OCI-LY1 (cell line): ENCODE data around the gene CLRN2.
"Not testable (repeated sequence)": the region's sequence is repeated elsewhere in the genome, so short reads cannot be mapped to it uniquely, and the experiment has no call there.

Experiments used
- H2AFZ ChIP-seq: fragments of 200-600 bp; sonication (generic), shearing (Covaris generic); 2 replicates; pipeline ENCODE4 v1.6.0; 2014; ENCODE audit warnings: antibody characterized with exemption, mild to moderate bottlenecking, low read length
- H3F3A ChIP-seq: fragments of 200-600 bp; sonication (generic), shearing (Covaris generic); 2 replicates; pipeline ENCODE4 v1.6.0; 2014; ENCODE audit warnings: mild to moderate bottlenecking, antibody characterized with exemption, low read length, moderate library complexity; ENCODE audit not compliant: insufficient read depth
- H3K27ac ChIP-seq: fragments of 200-600 bp; sonication (generic); 2 replicates; pipeline ENCODE4 v1.5.1; 2014; ENCODE audit warnings: low read length, mixed run types, mild to moderate bottlenecking, low read depth; ENCODE audit not compliant: poor library complexity, severe bottlenecking
- H3K27me3 ChIP-seq: fragments of 200-600 bp; sonication (generic); 2 replicates; pipeline ENCODE4 v1.6.0; 2014; ENCODE audit warnings: antibody characterized with exemption, mild to moderate bottlenecking, low read length, moderate library complexity; ENCODE audit not compliant: insufficient read depth
- H3K36me3 ChIP-seq: fragments of 200-600 bp; sonication (generic); 2 replicates; pipeline ENCODE4 v1.6.1; 2014; ENCODE audit warnings: mild to moderate bottlenecking, antibody characterized with exemption, low read length, moderate library complexity, mixed read lengths; ENCODE audit not compliant: insufficient read depth
- H3K4me1 ChIP-seq: fragments of 200-600 bp; sonication (generic); 2 replicates; pipeline ENCODE4 v1.5.1; 2014; ENCODE audit warnings: mild to moderate bottlenecking, low read length, moderate library complexity; ENCODE audit not compliant: insufficient read depth, severe bottlenecking
- H3K4me2 ChIP-seq: fragments of 200-600 bp; sonication (generic), shearing (Covaris generic); 2 replicates; pipeline ENCODE4 v1.6.1; 2014; ENCODE audit warnings: low read length
- H3K4me3 ChIP-seq: fragments of 200-600 bp; sonication (generic); 2 replicates; pipeline ENCODE4 v1.5.1; 2014; ENCODE audit warnings: low read length, low read depth, mild to moderate bottlenecking, mixed read lengths; ENCODE audit not compliant: poor library complexity, severe bottlenecking
- H3K79me2 ChIP-seq: fragments of 200-600 bp; shearing (Covaris generic); 2 replicates; pipeline ENCODE4 v1.6.1; 2016; ENCODE audit warnings: mixed run types, low read length, mixed read lengths; ENCODE audit not compliant: insufficient read depth
- H3K9ac ChIP-seq: fragments of 200-600 bp; sonication (generic), shearing (Covaris generic); 2 replicates; pipeline ENCODE4 v1.6.1; 2014; ENCODE audit warnings: mild to moderate bottlenecking, low read length, mixed read lengths
- H3K9me2 ChIP-seq: fragments of 200-600 bp; sonication (generic), shearing (Covaris generic); 2 replicates; pipeline ENCODE4 v1.6.1; 2014; ENCODE audit warnings: low read depth, mild to moderate bottlenecking, low read length, mixed read lengths
- H3K9me3 ChIP-seq: fragments of 200-600 bp; shearing (Covaris generic); 2 replicates; pipeline ENCODE4 v1.6.1; 2014; ENCODE audit warnings: low read length, mixed read lengths
- H4K20me1 ChIP-seq: fragments of 200-600 bp; sonication (generic), shearing (Covaris generic); 2 replicates; pipeline ENCODE4 v1.6.0; 2016; ENCODE audit warnings: mild to moderate bottlenecking, low read length; ENCODE audit not compliant: insufficient read depth
- CTCF ChIP-seq: fragments of 200-600 bp; sonication (generic), shearing (Covaris generic); IDR thresholded peaks from 2 replicates; pipeline ENCODE4 v1.5.1; 2017; ENCODE audit warnings: mild to moderate bottlenecking, antibody characterized with exemption, low read length, moderate library complexity, mixed read lengths
- EZH2 ChIP-seq: fragments of 200-600 bp; sonication (generic), shearing (Covaris generic); IDR thresholded peaks from 2 replicates; pipeline ENCODE4 v1.8.0; 2017; ENCODE audit warnings: borderline replicate concordance, mixed run types, mild to moderate bottlenecking, antibody characterized with exemption, low read length, moderate library complexity, mixed read lengths

CLRN2 gene

GRCh38 chr4:17565846-17566245, 50.9 kb downstream of the CLRN2 start:
- Histone ChIP-seq H3K4me1 (no peaks in the 10 kb centered on the region), H3K36me3 (no peaks in the 10 kb centered on the region), H3K27ac (no peak overlapping the region)

GRCh38 chr4:17567271-17567670, 52.3 kb downstream of the CLRN2 start:
- Histone ChIP-seq H3K27ac (no peak overlapping the region), H3K9me3 (no peaks in the 10 kb centered on the region), H3K4me3 (no peak overlapping the region), H3K9me2 (no peaks in the 10 kb centered on the region), H4K20me1 (no peaks in the 10 kb centered on the region), H3K4me1 (no peaks in the 10 kb centered on the region), H3K79me2 (no peaks in the 10 kb centered on the region), H3K4me2 (no peak overlapping the region), H3F3A (no peaks in the 10 kb centered on the region), H2AFZ (no peak overlapping the region), H3K27me3 (no peaks in the 10 kb centered on the region), H3K9ac (no peak overlapping the region), H3K36me3 (no peaks in the 10 kb centered on the region)
- TF ChIP-seq EZH2 (no peak), CTCF (no peak)

More at GRCh38 chr4:17565846-17566245, 50.9 kb downstream of the CLRN2 start:
- H3K79me2 ChIP-seq, result no peaks in the 10 kb centered on the region
- no peak overlapping the region for H3K9ac ChIP-seq
- H4K20me1 ChIP-seq, result no peaks in the 10 kb centered on the region
- no peaks in the 10 kb centered on the region for H3K9me2 ChIP-seq
- no peak overlapping the region for H2AFZ ChIP-seq
- H3K9me3 ChIP-seq, result no peaks in the 10 kb centered on the region
- H3K4me3 ChIP-seq, result no peak overlapping the region
- no peaks in the 10 kb centered on the region for H3K27me3 ChIP-seq
- H3F3A ChIP-seq, result no peaks in the 10 kb centered on the region
- TF ChIP-seq EZH2 (no peak), CTCF (no peak)
- H3K4me2 ChIP-seq, result no peak overlapping the region

DNA sequence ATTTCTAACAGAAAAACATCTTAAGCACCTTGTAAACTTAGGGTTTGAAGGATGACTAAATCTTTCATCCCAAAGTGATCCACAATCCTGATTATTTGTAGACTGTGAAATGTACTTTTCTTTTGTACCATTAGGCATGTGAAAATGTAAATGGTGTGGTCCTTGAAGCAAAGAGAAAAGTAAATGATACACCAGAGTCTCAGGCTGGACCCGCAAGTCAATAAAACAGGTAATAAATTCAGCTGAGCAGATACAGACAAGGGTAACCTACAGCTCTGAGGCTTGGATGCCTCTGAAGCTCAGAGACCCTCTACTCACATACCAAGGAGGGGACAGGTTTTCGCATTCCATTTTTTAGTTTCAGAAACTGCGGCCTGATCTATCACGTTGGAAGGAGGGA, 59.2 kb downstream of the CLRN2 start:
- H3K27ac ChIP-seq, result no peak overlapping the region
- no peaks in the 10 kb centered on the region for H3K9me2 ChIP-seq
- H3K4me2 ChIP-seq, result no peak overlapping the region
- no peak overlapping the region for H3K9ac ChIP-seq
- H3K79me2 ChIP-seq, result no peaks in the 10 kb centered on the region
- H3K27me3 ChIP-seq, result no peaks in the 10 kb centered on the region
- H3F3A ChIP-seq, result no peaks in the 10 kb centered on the region
- no peak overlapping the region for H3K4me3 ChIP-seq
- H3K36me3 ChIP-seq, result no peaks in the 10 kb centered on the region
- no peak overlapping the region for H2AFZ ChIP-seq
- no peaks in the 10 kb centered on the region for H3K9me3 ChIP-seq
- H4K20me1 ChIP-seq, result no peaks in the 10 kb centered on the region
- TF ChIP-seq CTCF (no peak), EZH2 (no peak)
- peaks cover 14% of the 10 kb centered on the region for H3K4me1 ChIP-seq

GRCh38 chr4:17575177-17575576, 60.2 kb downstream of the CLRN2 start:
- H3K79me2 ChIP-seq, H3K9me2 ChIP-seq, H3F3A ChIP-seq, H3K4me2 ChIP-seq, H3K9ac ChIP-seq, H2AFZ ChIP-seq, H3K36me3 ChIP-seq, H4K20me1 ChIP-seq, H3K4me3 ChIP-seq, H3K27me3 ChIP-seq, H3K27ac ChIP-seq, H3K9me3 ChIP-seq: not testable (repeated sequence)
- peaks cover 19% of the 10 kb centered on the region for H3K4me1 ChIP-seq
